HG03558 (cell line): ENCODE measurements around the gene PLP2.

Experiments
- ATAC-seq: cut with Tn5 transposase; IDR thresholded peaks from one replicate; pipeline ENCODE4 v1.9.1; 2021; ENCODE audit warnings: moderate number of reproducible peaks; ENCODE audit not compliant: unreplicated experiment; ENCODE audit errors: extremely low read depth

PLP2 gene

DNA sequence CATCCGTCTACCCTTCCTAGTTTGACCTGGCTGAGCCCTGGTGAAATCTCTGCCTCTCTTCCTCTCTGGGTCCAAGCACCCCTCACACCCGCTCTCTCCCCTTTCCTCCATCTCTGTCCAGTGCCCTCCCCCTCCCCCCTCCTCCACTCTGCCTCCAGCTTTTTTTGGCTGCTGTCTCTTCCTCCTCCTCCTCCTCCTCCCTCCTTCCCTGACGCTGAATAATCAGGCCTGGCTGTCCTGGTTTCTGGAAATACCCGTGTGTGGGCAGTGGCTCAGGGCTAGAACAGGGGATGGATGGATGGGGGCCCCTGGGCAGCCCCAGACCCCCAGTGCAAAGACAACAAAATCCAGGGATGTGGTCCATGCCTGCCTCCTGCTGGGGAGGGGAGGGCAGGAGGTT, 33.0 kb downstream of the PLP2 start:
- no peak for ATAC-seq

- no peak for ATAC-seq
These were observed 33.7 kb downstream of the PLP2 start for GRCh38 chrX:49205443-49205842.

DNA sequence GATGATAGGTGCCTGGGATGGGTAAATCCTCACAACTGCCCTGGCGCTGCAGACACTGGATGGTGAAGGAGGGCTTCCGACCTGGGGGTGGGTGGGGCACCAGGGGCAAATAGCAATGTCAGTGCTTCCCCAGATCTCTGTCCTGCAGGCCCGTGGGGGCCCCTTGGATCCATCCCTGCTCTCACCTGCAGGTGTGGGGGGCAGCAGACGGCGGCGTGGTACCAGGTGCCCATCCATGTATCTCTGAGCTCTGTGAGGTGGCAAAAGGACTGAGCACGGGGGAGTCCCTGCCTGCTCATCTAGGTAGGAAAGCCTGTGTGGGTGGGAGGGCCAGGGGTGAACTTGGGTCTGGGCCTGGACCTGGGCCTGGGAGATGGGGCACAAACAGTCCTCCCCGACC, 34.8 kb downstream of the PLP2 start:
- ATAC-seq, result no peak

DNA sequence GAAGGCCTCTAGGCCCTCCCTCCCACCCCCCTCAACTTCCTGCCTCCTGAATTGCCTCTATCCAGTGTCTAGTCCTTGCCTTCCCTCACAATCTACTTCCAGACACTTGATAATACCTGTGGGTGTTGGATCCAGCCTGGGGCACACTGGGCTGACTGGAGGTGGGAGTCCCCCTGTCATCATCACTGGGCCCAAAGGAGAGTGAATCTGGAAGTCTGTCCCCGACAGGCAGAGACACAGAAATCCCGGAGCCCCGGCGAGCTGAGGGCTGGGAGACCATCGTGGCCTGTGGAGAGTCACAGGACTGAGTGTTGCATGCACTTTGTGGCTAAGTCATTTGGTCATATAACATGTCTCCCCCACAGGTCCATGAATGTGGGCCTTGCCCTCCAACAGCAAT, 36.7 kb downstream of the PLP2 start:
- ATAC-seq, result no peak

DNA sequence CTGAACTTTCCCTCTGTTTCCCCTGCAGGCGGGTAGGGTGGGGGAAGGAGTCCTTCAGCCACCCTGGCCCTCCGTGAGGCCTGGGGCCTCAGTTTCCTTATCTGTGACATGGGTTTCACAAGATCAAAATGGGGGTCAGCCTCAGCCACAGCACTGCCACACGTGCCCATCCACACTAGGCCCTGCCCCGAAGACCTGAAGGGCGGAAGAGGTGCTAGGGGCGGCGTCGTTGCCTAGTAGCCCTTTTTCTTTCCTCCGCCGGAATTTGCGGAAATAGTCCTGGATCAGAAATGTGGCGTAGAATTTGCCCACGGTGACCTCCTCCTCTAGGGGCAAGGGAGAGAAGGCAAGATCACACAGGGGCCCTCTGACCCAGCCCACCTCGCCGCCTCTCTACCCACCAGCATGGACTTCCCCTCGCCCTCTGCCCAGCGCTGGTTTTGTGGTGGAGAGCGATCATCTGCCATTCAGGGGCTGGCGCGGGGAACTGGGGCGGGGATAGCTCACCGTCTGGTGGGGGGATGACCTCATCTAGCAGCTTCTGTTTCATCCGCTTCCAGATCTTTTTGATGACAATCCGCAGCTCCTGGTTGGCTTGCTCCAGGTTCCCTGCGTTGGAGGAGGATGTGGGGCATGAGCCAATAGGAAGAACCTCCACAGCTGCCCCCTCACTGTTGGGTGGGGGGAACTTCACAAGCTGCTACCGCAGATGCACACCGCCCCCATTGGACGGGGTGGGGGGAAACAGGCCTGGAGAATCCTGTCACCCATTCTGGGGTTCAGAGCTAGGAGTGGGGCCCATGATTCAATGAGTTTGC, 37.9 kb downstream of the PLP2 start:
- ATAC-seq, result no peak

GRCh38 chrX:49210406-49210805, 38.7 kb downstream of the PLP2 start:
- ATAC-seq, result no peak

GRCh38 chrX:49211074-49211473, 39.4 kb downstream of the PLP2 start:
- ATAC-seq, result no peak

- no peak for ATAC-seq
These were observed 40.5 kb downstream of the PLP2 start for GRCh38 chrX:49212209-49212608.

DNA sequence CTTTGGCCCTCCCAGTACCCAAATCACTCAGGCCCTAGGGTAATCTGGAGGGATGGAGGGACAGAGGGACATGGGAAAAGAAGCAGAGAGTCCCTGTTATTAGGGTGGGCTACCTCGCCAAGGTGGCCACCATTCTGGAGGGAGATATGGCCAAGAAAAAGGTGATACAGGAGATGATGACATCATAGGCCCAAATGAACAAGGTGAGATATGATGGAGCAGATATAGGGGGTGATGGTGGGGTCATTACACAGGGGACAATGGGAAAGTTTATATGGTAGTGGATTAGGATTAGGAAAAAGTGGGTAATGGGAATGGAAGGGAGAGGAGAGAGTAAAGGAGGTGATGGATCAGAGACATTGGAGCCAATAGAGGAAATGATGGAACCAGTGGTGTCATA, 41.2 kb downstream of the PLP2 start:
- no peak for ATAC-seq

DNA sequence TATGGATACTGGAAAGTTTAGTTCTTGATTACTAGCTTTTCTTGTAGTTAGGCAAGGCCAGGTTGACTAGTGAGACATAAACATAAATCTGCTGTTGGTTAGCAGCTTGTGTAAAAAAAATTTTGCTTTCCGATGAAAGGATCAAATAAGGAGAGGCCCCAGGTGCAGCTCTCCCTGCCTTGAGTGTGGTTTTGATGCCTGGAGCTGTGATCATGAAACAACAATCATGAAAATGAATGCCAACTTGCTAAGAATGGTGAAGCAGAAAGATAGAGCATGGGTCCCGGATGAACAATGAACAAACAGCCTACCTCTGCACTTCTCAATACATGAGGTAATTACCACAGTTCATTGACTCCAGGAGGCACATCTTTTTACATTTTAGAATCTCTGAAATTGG, 42.7 kb downstream of the PLP2 start:
- no peak for ATAC-seq

DNA sequence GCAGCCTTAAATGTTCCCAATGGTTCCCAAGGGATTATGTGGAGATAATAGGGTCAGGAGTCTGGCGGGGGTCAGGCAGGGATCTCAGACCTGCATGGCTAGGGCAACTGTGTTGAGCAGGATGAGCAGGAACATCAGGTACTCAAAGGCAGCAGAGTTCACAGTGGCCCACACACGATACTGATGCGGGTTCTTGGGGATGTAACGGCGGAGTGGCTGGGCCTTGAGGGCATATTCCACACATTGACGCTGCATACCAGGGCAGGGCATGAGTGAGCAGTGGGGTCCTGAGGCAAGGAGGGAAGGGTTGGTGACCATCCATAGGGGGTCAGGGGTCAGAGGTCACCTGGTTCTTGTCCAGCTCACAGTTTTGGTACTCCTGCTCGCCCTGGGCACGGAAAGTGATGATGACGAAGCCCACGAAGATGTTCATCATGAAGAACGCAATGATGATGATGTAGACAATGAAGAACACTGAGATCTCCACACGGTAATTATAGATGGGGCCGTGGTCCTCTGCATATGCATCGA, 43.4 kb downstream of the PLP2 start:
- ATAC-seq, result no peak

DNA sequence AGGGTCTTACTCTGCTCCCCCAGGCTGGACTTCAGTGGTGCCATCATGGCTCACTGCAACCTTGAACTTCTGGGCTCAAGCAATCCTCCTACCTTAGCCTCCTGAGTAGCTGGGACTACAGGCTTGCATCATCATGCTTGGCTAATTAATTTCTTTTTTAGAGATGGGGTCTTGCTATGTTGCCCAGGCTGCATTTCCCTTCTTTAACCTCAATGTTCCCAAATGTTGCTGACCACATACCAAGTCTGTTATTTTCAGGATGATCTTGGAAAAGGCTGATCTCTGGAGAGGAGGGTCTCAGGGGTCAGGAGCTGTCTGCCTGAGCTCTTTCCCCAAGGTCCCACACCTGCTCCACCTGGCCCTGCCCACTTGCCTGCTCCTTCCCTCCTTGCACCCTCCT, 48.4 kb downstream of the PLP2 start:
- ATAC-seq, result no peak

- ATAC-seq, result no peak
These were observed 50.2 kb downstream of the PLP2 start for GRCh38 chrX:49221868-49222267.
